HG02763 (cell line): ENCODE measurements around the gene VPS35L.
A peak's percentile ranks its signal among the peaks of the same experiment; 100 is the strongest.

Experiments
- ATAC-seq: cut with Tn5 transposase; IDR thresholded peaks from one replicate; pipeline ENCODE4 v1.9.1; 2021; ENCODE audit warnings: mild to moderate bottlenecking, moderate library complexity; ENCODE audit not compliant: unreplicated experiment

VPS35L gene, protein sequence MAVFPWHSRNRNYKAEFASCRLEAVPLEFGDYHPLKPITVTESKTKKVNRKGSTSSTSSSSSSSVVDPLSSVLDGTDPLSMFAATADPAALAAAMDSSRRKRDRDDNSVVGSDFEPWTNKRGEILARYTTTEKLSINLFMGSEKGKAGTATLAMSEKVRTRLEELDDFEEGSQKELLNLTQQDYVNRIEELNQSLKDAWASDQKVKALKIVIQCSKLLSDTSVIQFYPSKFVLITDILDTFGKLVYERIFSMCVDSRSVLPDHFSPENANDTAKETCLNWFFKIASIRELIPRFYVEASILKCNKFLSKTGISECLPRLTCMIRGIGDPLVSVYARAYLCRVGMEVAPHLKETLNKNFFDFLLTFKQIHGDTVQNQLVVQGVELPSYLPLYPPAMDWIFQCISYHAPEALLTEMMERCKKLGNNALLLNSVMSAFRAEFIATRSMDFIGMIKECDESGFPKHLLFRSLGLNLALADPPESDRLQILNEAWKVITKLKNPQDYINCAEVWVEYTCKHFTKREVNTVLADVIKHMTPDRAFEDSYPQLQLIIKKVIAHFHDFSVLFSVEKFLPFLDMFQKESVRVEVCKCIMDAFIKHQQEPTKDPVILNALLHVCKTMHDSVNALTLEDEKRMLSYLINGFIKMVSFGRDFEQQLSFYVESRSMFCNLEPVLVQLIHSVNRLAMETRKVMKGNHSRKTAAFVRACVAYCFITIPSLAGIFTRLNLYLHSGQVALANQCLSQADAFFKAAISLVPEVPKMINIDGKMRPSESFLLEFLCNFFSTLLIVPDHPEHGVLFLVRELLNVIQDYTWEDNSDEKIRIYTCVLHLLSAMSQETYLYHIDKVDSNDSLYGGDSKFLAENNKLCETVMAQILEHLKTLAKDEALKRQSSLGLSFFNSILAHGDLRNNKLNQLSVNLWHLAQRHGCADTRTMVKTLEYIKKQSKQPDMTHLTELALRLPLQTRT

DNA sequence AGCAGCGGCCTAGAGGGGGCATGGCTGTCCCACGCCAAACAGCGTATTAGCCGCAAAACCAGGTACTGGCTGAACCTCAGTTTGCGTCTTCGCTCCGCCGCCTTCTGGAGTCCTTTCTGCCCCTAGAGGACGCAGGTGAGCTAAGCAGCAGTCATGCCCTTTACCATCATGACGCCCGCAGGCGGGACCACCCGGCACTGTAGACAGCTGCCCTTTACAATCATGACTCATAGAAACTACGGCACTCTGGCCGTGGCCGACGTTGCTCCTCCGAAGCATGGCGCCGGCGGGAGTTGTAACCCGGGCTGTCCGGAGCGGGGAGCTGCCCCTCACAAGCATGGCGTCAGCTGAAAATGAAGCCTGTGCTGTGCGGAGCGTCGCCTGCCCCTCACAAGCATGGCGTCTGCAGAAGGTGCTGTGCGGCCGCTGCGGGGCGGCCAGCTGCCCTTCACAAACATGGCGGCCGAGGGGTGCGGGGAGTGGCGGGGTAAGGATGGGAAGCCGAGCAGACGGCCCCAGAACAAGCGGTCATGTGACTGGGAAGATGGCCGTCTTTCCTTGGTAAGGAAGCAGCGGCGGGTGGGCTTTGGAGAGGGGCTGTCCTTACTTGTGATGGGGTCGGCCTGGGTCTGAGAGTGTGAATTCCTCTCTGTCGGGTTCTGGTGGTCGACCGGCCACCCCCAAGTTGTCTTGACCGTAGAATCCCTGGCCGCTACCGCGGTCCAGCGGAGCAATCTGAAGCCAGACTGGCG, at the start of gene VPS35L:
VPS35L (plus strand) TSS at position 518 of the 752 bp plus-strand sequence; CDS start at position 545, 27 bp downstream.
- peak; percentile 94 for ATAC-seq

DNA sequence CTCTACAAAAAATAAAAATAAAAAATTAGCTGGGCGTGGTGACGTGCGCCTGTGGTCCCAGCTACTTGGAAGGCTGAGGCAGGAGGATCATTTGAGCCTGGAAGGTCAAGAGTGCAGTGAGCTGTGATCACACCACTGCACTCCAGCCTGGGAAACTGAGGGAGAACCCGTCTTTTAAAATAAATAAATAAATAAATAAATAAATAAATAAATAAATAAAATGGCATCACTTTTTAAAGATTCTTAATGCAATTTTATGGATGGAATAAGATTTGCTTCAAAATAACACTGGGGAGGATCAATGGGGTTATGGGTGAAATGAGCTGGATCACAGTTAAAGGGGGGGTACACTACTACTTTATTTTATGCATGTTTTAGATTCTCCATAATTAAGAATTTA, 48.5 kb upstream of the VPS35L start:
- ATAC-seq, result no peak

DNA sequence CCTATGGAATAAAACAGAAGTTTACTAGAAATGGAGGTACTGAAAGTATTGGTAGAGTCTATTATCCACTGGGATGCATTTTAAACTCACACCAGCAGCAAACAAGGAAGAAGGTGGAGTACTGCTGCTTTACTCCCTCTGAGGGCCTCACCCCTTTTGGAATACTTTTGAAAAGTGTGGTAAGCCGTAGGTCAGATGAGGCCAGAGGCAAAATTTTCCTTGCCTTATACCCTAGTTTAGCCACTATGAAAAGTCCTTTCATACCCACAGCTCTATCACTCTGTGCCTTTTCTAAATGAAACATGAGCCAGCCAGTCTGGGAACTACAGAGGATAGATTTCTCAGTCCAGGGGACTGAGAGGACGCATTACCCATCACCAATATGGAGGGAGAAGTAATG, 47.6 kb upstream of the VPS35L start:
- no peak for ATAC-seq

DNA sequence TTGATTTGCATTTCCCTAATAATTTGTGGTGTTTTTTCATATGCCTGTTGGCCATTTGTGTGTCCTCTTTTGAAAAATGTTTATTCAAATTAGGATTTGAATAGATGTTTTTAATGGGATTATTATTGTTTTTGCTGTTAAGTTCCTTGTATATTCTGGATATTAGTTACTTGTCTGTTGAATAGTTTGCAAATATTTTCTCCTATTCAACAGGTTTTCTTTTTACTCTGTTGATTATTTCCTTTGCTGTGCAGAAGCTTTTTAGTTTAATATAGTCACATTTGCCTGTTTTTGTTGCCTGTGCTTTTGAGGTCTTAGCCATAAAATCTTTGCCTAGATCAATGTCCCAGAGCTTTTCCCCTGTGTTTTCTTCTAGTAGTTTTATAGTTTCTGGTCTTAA, 43.2 kb upstream of the VPS35L start:
- no peak for ATAC-seq

DNA sequence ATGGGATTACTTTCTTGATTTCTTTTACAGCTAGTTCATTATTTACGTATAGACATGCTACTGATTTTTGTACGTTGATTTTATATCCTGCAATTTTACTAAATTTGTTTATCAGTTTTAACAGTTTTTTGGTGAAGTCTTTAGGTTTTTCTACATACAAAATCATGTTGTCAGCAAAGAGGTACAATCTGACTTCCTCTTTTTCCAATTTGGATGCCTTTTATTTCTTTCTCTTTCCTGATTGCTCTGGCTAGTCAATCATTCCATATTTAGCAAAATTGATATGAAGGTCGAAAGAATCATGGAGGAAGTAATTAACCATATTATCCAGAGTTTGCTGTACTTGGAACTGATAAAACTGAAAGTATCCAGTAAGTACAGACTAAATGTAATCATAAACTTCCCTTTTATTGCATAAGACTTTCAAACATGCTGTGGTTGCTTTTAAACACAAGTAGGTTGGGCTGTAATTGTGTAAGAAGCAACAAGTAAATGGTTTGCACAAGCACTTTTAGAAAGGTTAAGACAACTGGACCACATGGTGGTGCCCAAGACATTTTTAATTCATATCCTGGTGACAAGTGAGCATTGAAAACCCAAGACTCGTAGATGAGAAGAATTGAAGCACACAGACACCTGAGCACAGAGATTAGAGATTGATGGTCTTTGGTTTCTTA, 42.0 kb upstream of the VPS35L start:
- no peak for ATAC-seq

DNA sequence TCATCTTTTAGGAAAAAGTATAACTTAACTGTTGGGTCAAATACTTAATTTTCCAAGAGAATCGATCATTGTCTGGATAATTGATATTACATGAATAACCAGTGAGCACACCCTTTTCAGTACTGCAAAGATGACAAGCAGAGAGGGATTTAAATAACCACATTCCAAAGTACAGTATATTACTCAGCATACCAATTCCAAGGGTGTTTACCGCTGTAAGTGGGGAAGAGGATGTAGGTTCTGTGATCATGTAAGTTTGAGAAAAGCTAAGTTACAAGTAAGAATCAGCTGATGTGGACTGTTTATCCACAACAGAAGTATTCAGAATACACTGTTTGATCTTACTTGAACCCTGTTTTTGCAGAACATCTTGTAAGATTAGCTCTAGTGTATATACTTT, 39.7 kb upstream of the VPS35L start:
- no peak for ATAC-seq

DNA sequence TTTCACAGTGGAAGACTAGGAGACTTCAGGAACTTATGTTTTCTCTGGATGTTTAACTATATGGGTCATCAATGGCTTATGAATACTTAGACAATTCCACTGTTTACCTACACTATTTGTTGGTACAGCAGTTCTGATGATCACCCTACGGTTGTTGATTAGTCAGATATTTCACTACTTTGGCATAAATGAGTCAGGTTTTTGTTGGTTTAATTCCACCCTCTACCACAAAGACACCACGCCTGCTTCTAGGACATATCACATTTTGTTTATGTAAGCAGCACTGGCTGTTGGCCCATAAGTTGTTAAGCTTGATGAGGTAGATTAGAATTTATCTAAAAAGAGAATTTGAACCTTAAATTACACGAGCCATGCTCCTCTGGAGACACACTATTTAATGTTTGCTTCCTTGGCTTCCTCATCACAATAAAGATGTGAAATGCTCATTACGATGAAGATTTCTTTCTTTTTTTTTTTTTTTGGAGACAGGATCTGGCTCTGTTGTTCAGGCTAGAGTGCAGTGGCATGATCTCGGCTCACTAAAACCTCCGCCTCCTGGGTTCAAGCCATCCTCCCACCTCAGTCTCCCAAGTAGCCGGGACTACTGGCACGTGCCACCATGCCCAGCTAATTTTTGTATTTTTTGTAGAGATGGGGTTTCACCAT, 37.9 kb upstream of the VPS35L start:
- no peak for ATAC-seq

DNA sequence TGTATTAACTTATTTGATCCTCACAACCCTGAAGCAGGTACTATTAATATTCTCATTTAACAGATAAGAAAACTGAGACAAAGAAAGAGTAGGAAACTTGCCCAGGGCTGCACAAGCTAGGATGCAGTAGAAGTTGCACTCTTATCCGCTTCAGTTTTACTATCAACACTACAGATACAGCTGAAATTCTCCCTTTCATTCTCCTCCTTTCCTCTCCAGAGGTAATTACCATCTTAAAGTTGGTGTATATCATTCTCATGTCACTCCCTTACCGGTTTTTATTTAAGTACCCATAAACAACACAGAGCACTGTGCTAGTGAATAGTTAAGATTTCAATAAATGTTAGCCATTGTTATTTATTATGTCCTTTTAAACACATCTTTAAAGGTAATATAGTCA, 37.1 kb upstream of the VPS35L start:
- ATAC-seq, result no peak

DNA sequence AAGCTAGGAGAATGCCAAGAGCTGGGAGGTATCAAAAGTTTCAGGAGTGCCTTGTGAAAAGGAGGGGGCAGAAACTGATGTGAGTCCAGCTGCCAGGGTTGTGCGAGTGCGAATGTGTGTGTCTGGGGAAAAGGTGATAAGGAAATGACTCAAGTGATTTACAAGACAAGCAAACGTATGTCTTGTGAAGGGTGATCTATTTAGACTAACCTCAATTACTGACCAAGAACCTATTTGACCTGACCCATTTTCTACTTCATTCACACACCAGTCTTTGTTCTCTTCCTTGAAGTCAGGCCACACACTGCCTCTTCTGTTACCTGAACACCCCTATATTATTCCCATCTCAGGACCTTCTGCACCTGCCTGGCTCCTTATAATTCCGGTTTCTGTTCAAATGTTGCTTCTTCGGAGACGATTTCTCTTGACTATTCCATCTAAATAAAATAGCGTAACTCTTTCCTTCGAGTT, 34.6 kb upstream of the VPS35L start:
- ATAC-seq, result no peak

DNA sequence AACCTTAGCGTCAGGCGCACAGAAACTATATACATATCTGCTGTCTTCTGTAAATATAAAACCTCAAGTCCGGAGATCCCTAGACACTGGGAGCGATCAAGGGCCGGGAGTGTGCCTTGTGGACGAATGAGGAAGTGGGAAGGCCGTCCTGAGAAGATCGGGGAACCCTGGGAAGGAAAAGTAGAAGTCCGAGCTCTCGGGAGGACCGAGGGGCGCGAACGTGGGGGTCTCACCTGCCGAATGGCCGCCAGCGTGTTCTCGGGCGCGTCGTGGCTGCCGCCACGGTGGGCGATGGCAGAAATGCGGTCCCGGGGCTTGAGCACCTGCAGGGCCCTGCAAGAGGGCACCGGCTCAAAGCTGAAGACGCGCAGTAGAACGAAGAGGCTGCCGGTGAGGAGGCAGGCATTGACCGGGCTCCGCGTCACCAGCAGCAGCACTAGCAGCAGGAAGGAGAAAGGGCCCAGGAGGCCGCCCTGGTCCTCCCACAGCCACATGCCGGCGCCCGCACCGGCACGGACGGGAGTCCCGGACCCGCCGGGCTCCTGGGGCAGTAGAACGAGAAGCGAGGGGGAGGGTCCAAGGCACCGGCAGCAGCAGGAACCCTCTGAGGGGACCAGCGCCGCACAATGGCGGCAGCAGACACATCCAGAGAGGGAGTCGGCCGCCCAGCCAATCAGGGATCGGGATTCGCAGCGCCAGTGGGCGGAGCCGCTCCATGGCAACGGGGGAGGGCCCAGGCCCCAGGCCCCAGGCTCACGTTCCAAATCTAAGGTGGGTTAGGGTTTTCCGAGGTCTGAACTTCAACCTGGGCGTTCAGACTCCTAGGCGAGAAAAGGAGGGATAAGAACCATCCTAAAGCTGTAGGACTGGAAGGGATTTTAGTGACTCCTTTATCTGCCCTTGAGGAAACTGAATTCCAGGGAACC, 33.8 kb upstream of the VPS35L start, which contains the start of gene GDE1:
GDE1 (minus strand) TSS at position 628 of the 926 bp plus-strand sequence; CDS start at position 494, 134 bp downstream.
- peak; percentile 81 for ATAC-seq

DNA sequence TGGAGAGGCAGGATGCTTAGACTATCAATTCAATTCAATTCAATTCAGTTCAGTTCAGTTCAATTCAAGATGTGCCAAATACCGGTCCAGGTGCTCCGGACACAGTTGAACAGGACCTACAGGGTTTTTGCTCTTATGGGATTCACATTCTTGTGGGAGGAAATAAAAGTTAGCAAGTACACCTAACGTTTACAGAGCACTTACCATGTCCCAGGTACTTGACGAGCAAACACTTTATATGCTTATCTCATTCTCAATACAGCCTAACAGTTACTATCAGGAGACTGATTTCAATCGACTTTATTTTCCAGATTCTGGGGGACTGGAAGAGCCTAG, 33.1 kb upstream of the VPS35L start:
- ATAC-seq, result no peak

DNA sequence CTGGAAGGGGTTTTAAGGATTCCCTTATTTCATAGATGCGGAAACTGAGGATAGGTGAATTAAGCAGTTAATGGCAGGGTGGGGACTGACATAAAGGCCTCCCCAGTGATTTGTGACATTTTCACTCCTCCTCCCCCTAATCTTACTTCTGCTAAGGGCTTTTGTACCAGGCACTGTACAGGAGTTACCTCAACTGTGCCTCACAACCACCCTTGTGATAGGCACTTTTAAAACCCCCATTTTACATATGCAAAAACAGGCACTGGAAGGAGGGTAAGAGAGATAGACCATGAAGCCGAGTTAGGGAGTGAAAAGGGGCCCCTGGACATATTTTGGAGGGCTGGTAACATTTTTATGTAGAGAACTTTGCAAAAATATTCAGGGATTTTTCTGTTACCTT, 32.7 kb upstream of the VPS35L start:
- ATAC-seq, result no peak

DNA sequence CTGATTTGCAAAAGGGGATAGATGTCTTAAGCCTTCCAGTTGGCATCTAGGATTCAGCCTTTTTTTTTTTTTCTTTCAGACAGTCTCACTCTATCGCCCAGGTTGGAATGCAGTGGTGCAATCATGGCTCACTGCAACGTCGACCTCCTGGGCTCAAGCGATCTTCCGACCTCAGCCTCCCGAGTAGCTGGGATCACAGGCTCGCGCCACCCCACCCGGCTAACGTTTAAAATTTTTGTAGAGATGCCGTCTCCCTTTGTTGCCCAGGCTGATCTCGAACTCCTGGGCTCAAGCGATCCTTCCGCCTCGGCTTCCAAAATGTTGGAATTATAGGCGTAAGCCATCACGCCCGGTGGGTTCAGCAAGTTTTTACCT, 32.3 kb upstream of the VPS35L start:
- no peak for ATAC-seq

DNA sequence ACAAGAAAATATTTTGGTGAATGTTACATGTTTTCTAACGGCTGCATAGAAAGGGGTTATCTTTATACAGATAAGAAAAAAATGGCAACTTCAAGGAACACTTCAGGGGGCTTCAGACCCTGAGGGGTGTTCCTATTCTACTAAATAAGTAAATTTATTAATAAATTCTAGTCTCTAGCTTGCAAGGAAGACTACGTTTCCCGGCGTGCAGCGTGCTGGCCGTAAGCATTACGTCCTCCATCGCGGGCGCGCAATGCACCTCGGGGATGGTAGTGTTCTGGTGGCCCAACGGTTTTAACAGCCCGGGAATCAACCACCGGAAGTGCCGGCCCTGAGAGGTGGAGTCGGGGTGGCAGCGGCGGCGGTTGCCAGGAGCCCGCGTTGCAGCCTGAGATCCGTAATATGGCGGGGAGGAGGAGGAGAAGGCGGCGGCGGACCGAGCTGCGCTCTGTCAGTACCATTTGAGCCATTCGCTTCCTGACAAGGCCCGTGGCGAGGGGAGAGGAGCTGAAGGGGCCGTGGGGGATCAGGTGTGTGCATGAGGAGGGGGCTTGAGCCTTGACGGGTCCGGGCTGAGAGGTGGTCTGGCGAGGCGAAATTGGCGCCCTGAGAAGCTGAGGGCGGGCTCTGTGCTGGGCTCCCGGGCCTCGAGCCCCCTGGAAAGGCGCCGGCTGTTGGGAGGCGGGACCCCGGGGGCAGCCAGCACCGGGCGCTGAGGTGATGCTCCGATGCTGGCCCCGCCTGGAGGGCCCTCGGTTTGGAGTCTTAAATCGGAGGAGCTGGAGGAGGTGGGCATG, 31.7 kb upstream of the VPS35L start, which contains the start of gene CCP110:
CCP110 (plus strand) TSS at position 384 of the 797 bp plus-strand sequence. CDS start 3,940 bp downstream, outside the sequence.
- peak; percentile 61 for ATAC-seq

DNA sequence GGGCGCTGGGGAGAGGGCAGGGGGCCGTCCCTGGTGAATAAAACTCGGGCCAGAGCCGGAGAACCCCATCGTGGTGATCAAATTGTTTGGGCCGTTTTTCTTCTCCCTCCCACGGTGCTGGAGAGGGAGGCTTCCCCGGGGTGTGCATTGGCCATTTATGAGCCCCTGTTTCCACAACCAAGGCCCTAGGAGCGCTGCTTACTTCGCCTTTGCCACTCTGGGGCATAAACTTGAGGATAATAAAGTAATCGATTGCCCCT, 31.2 kb upstream of the VPS35L start:
- ATAC-seq, result no peak

DNA sequence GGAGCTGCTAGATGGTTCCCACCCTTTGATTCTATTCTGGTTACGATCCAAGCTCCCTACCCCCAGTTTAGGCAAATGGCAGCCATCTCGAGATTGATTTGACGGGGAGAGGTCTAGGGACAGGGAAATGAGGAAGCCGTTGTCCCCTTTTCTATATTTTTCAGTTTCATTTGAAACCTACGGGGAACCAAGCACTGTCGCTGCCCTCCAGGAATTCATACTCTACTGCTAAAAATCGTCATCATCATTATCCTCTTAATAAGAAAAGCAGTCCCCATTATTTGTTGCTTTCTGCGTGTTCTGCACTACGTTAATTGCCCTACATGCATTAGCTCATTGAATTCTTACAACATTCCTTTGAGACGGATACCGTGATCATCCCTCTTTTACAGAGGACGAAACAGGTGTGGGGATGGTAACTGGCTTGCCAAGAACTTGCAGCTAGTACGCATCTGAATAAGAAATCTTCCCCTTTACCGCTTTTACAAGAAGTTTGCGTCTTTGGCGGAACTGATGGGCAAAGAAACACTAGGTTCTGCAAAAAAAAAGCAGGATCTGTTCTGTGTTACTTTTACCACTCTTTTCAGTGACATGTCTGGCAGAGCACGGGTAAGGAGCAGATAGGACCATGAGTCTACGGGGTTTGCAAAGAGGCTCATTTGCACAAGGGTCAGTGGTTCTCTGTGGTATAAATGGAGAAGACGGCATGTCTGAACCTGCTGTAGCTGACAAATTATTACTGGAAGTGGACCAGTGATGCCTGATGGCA, 30.7 kb upstream of the VPS35L start:
- no peak for ATAC-seq

DNA sequence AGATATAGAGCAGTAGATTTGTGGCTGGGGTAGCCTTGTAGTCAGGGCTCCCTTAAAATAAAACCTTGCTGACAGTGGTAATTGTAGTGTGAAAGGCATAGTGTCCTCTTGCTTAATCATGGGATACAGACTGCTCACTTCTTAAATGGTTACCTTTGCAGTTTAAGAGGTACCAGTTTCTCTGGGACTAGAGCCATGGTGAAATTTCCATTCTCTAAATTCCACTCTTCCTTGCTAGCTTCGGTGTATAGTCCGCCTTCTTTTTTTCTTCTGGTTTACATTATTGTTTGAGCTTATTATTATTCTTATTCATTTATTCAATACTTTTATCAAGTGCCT, 30.1 kb upstream of the VPS35L start:
- no peak for ATAC-seq

DNA sequence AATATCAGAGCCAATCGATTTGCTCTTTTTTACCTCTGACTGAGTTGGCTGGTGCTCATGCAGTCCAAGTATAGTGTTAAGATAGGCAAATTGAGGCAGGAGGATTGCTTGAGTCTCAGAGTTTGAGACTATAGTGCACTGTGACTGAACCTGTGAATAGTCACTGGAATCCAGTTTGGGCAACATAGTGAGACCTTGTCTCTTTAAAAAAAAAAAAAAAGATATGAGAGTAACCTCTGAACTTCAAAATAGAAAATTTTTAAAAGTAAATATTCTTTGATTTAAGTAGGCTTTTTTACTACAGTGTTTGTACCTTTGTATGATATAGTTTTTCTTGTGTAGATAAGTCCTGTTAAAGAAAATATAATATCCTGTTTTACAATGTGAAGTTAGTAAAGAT, 28.3 kb upstream of the VPS35L start:
- ATAC-seq, result no peak
